HepG2 (cell line): ENCODE measurements around the gene C14orf180. TPM values are rescaled to one million over a fixed set of nuclear protein-coding genes. Genes with fewer than 3 reads are reported as not detected.

Source experiments
- ATAC-seq: fragments of 200-7000 bp; cut with Tn5 transposase; 3 replicates; pipeline ENCODE4 v1.9.1; 2020; ENCODE audit warnings: mild to moderate bottlenecking, moderate library complexity
- BruUV-seq: library from RNA; stranded (reverse); fragments of 400-500 nt; replicated peaks from 2 replicates; lab custom pipeline; 2021; lab: Mats Ljungman, UMichigan
- CTCF ChIA-PET: fragments of 300-600 bp; formaldehyde crosslinking; extraction: SDS; loops from one replicate; lab custom pipeline; 2021; ENCODE audit warnings: low total read pairs, inconsistent platforms, low intra/inter-chr PET ratio; lab: Yijun Ruan, JAX
- POLR2A ChIA-PET: fragments of 350-600 bp; sonication (Branson Sonifier 250); formaldehyde crosslinking; loops from one replicate; lab custom pipeline; 2020; ENCODE audit warnings: antibody characterized with exemption, inconsistent platforms; lab: Yijun Ruan, JAX
- DNase-seq: peaks from one replicate; pipeline ENCODE4 v3.0.0-alpha.2; 2015; ENCODE audit warnings: low spot score
- FAIRE-seq: peaks from 3 replicates; lab custom pipeline; 2011; peaks lifted over from hg19 to GRCh38; lab: Jason Lieb, UNC
- H2AFZ ChIP-seq: one replicate; pipeline ENCODE4 v1.6.1; 2011; ENCODE audit warnings: low read length, inconsistent platforms
- H3K27ac ChIP-seq: fragments of 300-600 bp; 3 replicates; pipeline ENCODE4 v1.8.0; 2011; ENCODE audit warnings: mixed run types, mild to moderate bottlenecking, mixed read lengths, low read length, inconsistent platforms; ENCODE audit not compliant: insufficient read depth; ENCODE audit errors: extremely low read length
- H3K27me3 ChIP-seq, 2 experiments: fragments of 200-600 bp in 1 of 2; 2 replicates in 1 of 2; 3 replicates in 1 of 2; pipeline versions ENCODE4 v1.6.0 to v1.8.0; 2011; ENCODE audit warnings: low read length in 2 of 2, mild to moderate bottlenecking in 2 of 2, moderate library complexity in 2 of 2, inconsistent platforms in 1 of 2; ENCODE audit not compliant: insufficient read depth in 2 of 2, control insufficient read depth in 1 of 2
- H3K36me3 ChIP-seq, 2 experiments: fragments of 200-600 bp in 1 of 2; replicated peaks in 1 of 2; 2 replicates in 1 of 2; 3 replicates in 1 of 2; pipeline versions ENCODE4 v1.5.1 to v1.8.0; 2011; ENCODE audit warnings: low read length in 2 of 2, inconsistent platforms in 1 of 2; ENCODE audit not compliant: insufficient read depth in 2 of 2, control insufficient read depth in 1 of 2
- H3K4me1 ChIP-seq: 2 replicates; pipeline ENCODE4 v1.5.1; 2012; ENCODE audit warnings: low read length, inconsistent platforms; ENCODE audit not compliant: insufficient read depth
- H3K4me2 ChIP-seq: 2 replicates; pipeline ENCODE4 v1.6.0; 2011; ENCODE audit warnings: low read depth, low read length, inconsistent platforms
- H3K4me3 ChIP-seq, 3 experiments: fragments of 200-600 bp in 1 of 3; sonication (generic), shearing (Covaris generic) in 1 of 3; replicated peaks in 1 of 3; 2 replicates each; pipeline ENCODE4 v1.5.1; 2011 to 2016; ENCODE audit warnings: low read length in 3 of 3, inconsistent platforms in 2 of 3, low read depth in 2 of 3, mild to moderate bottlenecking in 2 of 3, control low read depth in 1 of 3, mixed read lengths in 1 of 3; ENCODE audit not compliant: insufficient read depth in 1 of 3
- H3K79me2 ChIP-seq: one replicate; pipeline ENCODE4 v1.6.1; 2011; ENCODE audit warnings: low read length, inconsistent platforms; ENCODE audit not compliant: insufficient read depth
- H3K9ac ChIP-seq: 2 replicates; pipeline ENCODE4 v1.6.0; 2011; ENCODE audit warnings: mild to moderate bottlenecking, low read depth, low read length, inconsistent platforms; ENCODE audit not compliant: insufficient read depth
- H3K9me3 ChIP-seq: 2 replicates; pipeline ENCODE4 v1.5.1; 2012; ENCODE audit warnings: mild to moderate bottlenecking, low read length
- H4K20me1 ChIP-seq: 2 replicates; pipeline ENCODE4 v1.6.0; 2011; ENCODE audit warnings: inconsistent platforms, mild to moderate bottlenecking, low read length, moderate library complexity; ENCODE audit not compliant: insufficient read depth
- FOXK1 ChIP-seq: sonication (generic); formaldehyde crosslinking; IDR thresholded peaks from 2 replicates; pipeline ENCODE4 v1.4.0; 2020; ENCODE audit warnings: low read depth, missing genetic modification reagents, borderline replicate concordance
- GFI1 ChIP-seq: sonication (generic); formaldehyde crosslinking; IDR thresholded peaks from 2 replicates; pipeline ENCODE4 v1.5.0; 2020; ENCODE audit warnings: missing genetic modification reagents, mild to moderate bottlenecking, borderline replicate concordance
- ZNF224 ChIP-seq: sonication (generic); formaldehyde crosslinking; IDR thresholded peaks from 2 replicates; pipeline ENCODE4 v1.5.0; 2020; ENCODE audit warnings: mild to moderate bottlenecking, missing genetic modification reagents
- ZNF274 ChIP-seq: sonication (generic); formaldehyde crosslinking; IDR thresholded peaks from 2 replicates; pipeline ENCODE4 v1.5.1; 2020; ENCODE audit warnings: mild to moderate bottlenecking, missing genetic modification reagents
- WGBS: methylation state at CpG from one replicate; pipeline ENCODE4 v1.1.6; 2017; ENCODE audit warnings: low lambda C conversion rate; 5-methylcytosine and 5-hydroxymethylcytosine counted together
- in situ Hi-C: cut with HindIII; loops from 2 replicates; pipeline ENCODE4 v1.10.0; 2017; ENCODE audit warnings: low pct_unique_long_range_greater_than_20kb; ENCODE audit not compliant: extremely low pct_ligation_motif_present
- intact Hi-C: fragments of 100-400 bp; cut with micrococcal nuclease; formaldehyde crosslinking; loops from one replicate; pipeline ENCODE4 v1.10.0; 2022; ENCODE audit not compliant: unreplicated experiment
- polyA plus RNA-seq, 8 experiments: library from polyadenylated mRNA; depleted of rRNA in 3 of 8; stranded (reverse) in 7 of 8; unstranded in 1 of 8; fragments of >200 nt; fragmentation: Illumina TruSeq in 4 of 8; extraction: Trizol in 4 of 8; gene quantifications; 2 replicates each; pipeline versions ENCODE4 v1.2.1 to v1.2.3, GENCODE V29; 2011 to 2016; ENCODE audit warnings: low read depth in 4 of 8, missing spikeins in 1 of 8, mixed read lengths in 1 of 8; ENCODE audit not compliant: insufficient read depth in 1 of 8
- total RNA-seq, 5 experiments: library from RNA; depleted of rRNA; stranded (reverse); fragments of >200 nt; fragmentation: Illumina TruSeq; extraction: Trizol; gene quantifications; 2 replicates each; pipeline ENCODE4 v1.2.3, GENCODE V29; 2016; ENCODE audit warnings: low read depth in 1 of 5
- TF ChIP-seq, protein P1 (sequence below): sonication (generic); formaldehyde crosslinking; IDR thresholded peaks from 2 replicates; pipeline ENCODE4 v1.9.0; 2021; ENCODE audit warnings: missing genetic modification reagents, borderline replicate concordance

The C14orf180 gene
- total and polyA plus RNA-seq, 2 of the 13 experiments (the other 11 are each of a cell fraction or from before 2014, with no cell fraction given): not detected

DNA sequence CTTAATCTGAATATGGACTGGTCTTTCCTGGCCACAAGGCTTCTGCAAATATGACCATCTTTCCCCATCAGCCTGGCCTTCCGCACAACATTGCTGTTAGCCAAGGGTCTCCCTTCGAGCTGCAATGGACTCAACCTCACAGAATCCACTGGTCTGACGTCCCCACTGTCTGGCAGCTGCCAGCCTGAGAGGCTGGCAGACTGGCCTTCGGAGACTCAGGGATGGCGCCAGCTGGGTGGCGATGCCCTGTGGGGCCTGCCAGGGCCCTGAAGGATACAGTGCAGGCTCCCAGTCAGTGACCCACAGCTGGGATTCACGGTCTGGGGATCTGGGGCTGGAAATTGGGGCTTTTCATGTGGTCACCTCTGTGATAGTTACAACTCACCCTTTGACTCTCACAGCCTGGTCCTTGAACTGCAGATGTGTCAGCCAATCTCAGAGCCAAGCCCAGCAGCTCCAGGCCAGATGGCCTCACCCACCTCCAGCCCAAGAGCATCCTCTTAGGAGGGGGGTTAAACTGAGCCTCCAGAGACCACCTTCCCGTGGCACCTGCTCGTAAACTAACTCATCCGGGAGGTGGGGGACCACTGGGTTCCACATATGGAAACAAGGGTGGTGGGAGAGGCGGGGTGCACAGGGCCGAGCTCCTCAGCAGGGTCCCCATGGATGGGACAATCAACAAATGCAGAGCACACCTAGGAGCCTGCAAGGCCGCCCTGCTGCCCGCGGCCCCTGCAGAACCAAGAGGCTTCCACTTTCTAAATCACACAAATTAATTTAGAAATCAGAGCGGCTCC is 21.1 kb upstream of the C14orf180 start:
- TF ChIP-seq GFI1 (CRISPR knock-in tag) (no peak), FOXK1 (CRISPR knock-in tag) (no peak), ZNF274 (CRISPR knock-in tag) (no peak), ZNF224 (CRISPR knock-in tag) (no peak)
- TF ChIP-seq, protein P1, sequence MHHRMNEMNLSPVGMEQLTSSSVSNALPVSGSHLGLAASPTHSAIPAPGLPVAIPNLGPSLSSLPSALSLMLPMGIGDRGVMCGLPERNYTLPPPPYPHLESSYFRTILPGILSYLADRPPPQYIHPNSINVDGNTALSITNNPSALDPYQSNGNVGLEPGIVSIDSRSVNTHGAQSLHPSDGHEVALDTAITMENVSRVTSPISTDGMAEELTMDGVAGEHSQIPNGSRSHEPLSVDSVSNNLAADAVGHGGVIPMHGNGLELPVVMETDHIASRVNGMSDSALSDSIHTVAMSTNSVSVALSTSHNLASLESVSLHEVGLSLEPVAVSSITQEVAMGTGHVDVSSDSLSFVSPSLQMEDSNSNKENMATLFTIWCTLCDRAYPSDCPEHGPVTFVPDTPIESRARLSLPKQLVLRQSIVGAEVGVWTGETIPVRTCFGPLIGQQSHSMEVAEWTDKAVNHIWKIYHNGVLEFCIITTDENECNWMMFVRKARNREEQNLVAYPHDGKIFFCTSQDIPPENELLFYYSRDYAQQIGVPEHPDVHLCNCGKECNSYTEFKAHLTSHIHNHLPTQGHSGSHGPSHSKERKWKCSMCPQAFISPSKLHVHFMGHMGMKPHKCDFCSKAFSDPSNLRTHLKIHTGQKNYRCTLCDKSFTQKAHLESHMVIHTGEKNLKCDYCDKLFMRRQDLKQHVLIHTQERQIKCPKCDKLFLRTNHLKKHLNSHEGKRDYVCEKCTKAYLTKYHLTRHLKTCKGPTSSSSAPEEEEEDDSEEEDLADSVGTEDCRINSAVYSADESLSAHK (CRISPR knock-in tag): no peak
- Histone ChIP-seq H3K36me3 (no peaks in the 10 kb centered on the region), H3K4me2 (no peak overlapping the region), H3K27me3 (peaks cover 12 to 81% of the 10 kb centered on the region in 2 experiments), H3K4me1 (no peaks in the 10 kb centered on the region), H3K4me3 (no peak overlapping the region), H3K79me2 (no peaks in the 10 kb centered on the region), H3K9me3 (no peaks in the 10 kb centered on the region), H4K20me1 (0 out of 2 replicates have a peak, but pooled peaks cover 3% of the 10 kb centered on the region), H2AFZ (no peak overlapping the region), H3K9ac (no peak overlapping the region), H3K27ac (no peak overlapping the region)
- BruUV-seq: no TSS peak
- ChIA-PET CTCF (no interaction called here), POLR2A (no interaction called here)
- 30% methylated on average over 7 of the region's 16 CpGs for WGBS
- in situ Hi-C loops: no loop called here
- FAIRE-seq (no peak), DNase-seq (no peak), ATAC-seq (no peak)
- intact Hi-C loops: no loop called here
